Activated T-helper 1 cell treated with anti-CD3 and anti-CD28 coated beads, Interleukin-12 subunit alpha, Interleukin-12 subunit beta, Interleukin-2, Interleukin-4 antibody, amounts not matched to agents 30 ng/mL and 10 ng/mL and 1 ng/mL, durations not matched to agents 14 hours and 24 hours and 36 hours (primary cell): ENCODE data around the gene HDAC5. TPM values are rescaled to one million over a fixed set of nuclear protein-coding genes. Genes with fewer than 3 reads are reported as not detected.
"Not testable (repeated sequence)": the region's sequence is repeated elsewhere in the genome, so short reads cannot be mapped to it uniquely, and the experiment has no call there.

Source experiments
- DNase-seq: peaks from one replicate; pipeline ENCODE4 v3.0.0; 2021; ENCODE audit warnings: low spot score
- H3K27ac Mint-ChIP-seq: one replicate; pipeline ENCODE4 v1.8.0; 2021; ENCODE audit warnings: mild to moderate bottlenecking, mixed read lengths
- H3K27me3 Mint-ChIP-seq: one replicate; pipeline ENCODE4 v1.8.0; 2022; ENCODE audit warnings: mild to moderate bottlenecking, moderate library complexity, mixed read lengths; ENCODE audit not compliant: insufficient read depth
- H3K36me3 Mint-ChIP-seq: one replicate; pipeline ENCODE4 v1.8.0; 2021; ENCODE audit warnings: low read depth, mixed read lengths
- H3K4me1 Mint-ChIP-seq: one replicate; pipeline ENCODE4 v1.8.0; 2021; ENCODE audit warnings: low read depth, mixed read lengths
- H3K4me3 Mint-ChIP-seq: one replicate; pipeline ENCODE4 v1.8.0; 2021; ENCODE audit warnings: mild to moderate bottlenecking, moderate library complexity, mixed read lengths
- H3K9me3 Mint-ChIP-seq: one replicate; pipeline ENCODE4 v1.8.0; 2021; ENCODE audit warnings: mixed read lengths
- intact Hi-C: fragments of 100-400 bp; cut with micrococcal nuclease; formaldehyde crosslinking; loops from one replicate; pipeline ENCODE4 v1.15.1; 2024
- total RNA-seq: library from RNA; stranded (reverse); gene quantifications from 2 replicates; pipeline ENCODE4 v1.2.3, GENCODE V29; 2022

Gene HDAC5
- total RNA-seq, 1 donor from 2014 or later: 20.6 TPM

GRCh38 chr17:44146375-44147346 lies 23.2 kb upstream of the HDAC5 start:
- Mint-ChIP-seq H3K4me3 (no peak overlapping the region), H3K9me3 (no peaks in the 10 kb centered on the region), H3K4me1 (peaks cover 15% of the 10 kb centered on the region), H3K27me3 (no peaks in the 10 kb centered on the region), H3K36me3 (peaks cover 26% of the 10 kb centered on the region), H3K27ac (no peak overlapping the region)
- intact Hi-C loops: no loop called here
- DNase-seq: no peak

- no peak for DNase-seq
- H3K9me3 Mint-ChIP-seq: no peaks in the 10 kb centered on the region
- H3K27me3 Mint-ChIP-seq: no peaks in the 10 kb centered on the region
- intact Hi-C loops: loop anchor here (5.0 kb wide), 1 partner anchor 138 kb away; no protein-coding TSS in a partner anchor
- H3K4me1 Mint-ChIP-seq: peaks cover 11% of the 10 kb centered on the region
- peak overlapping the region; percentile 24 for H3K27ac Mint-ChIP-seq
- H3K36me3 Mint-ChIP-seq: peaks cover 23% of the 10 kb centered on the region
- no peak overlapping the region for H3K4me3 Mint-ChIP-seq
Observed at GRCh38 chr17:44144966-44145739, 21.7 kb upstream of the HDAC5 start.

- not testable (repeated sequence) for H3K4me3 Mint-ChIP-seq
- intact Hi-C loops: loop anchor here (5.0 kb wide), 1 partner anchor 137 kb away; no protein-coding TSS in a partner anchor
Observed at GRCh38 chr17:44143921-44144320, 20.5 kb upstream of the HDAC5 start.

GRCh38 chr17:44137891-44138709 lies 14.7 kb upstream of the HDAC5 start:
- peak; percentile 43 for DNase-seq
- no peaks in the 10 kb centered on the region for H3K9me3 Mint-ChIP-seq
- no peaks in the 10 kb centered on the region for H3K27me3 Mint-ChIP-seq
- H3K4me3 Mint-ChIP-seq: peak overlapping the region; percentile 56
- intact Hi-C loops: loop anchor here (2.0 kb wide), 1 partner anchor 67 kb away; the partner anchor contains the start of gene G6PC3
- H3K4me1 Mint-ChIP-seq: peaks cover 13% of the 10 kb centered on the region
- H3K36me3 Mint-ChIP-seq: no peaks in the 10 kb centered on the region
- peak overlapping the region; percentile 81 for H3K27ac Mint-ChIP-seq

More at GRCh38 chr17:44143921-44144320, 20.5 kb upstream of the HDAC5 start:
- not testable (repeated sequence) for DNase-seq, H3K27me3 Mint-ChIP-seq, H3K27ac Mint-ChIP-seq, H3K9me3 Mint-ChIP-seq, H3K4me1 Mint-ChIP-seq
- peaks cover 19% of the 10 kb centered on the region for H3K36me3 Mint-ChIP-seq

GRCh38 chr17:44134752-44135568 lies 11.5 kb upstream of the HDAC5 start:
- Mint-ChIP-seq H3K36me3 (no peaks in the 10 kb centered on the region), H3K4me3 (no peak overlapping the region), H3K4me1 (peaks cover 20% of the 10 kb centered on the region), H3K9me3 (no peaks in the 10 kb centered on the region), H3K27me3 (no peaks in the 10 kb centered on the region), H3K27ac (no peak overlapping the region)
- DNase-seq: no peak
- intact Hi-C loops: no loop called here

- H3K27ac Mint-ChIP-seq: no peak overlapping the region
- no peak overlapping the region for H3K4me3 Mint-ChIP-seq
- DNase-seq: no peak
- no peaks in the 10 kb centered on the region for H3K9me3 Mint-ChIP-seq
- no peaks in the 10 kb centered on the region for H3K36me3 Mint-ChIP-seq
- H3K27me3 Mint-ChIP-seq: no peaks in the 10 kb centered on the region
- intact Hi-C loops: no loop called here
- H3K4me1 Mint-ChIP-seq: peaks cover 20% of the 10 kb centered on the region
Observed at GRCh38 chr17:44133918-44134476, 10.6 kb upstream of the HDAC5 start.

- Mint-ChIP-seq H3K9me3 (no peaks in the 10 kb centered on the region), H3K4me1 (peaks cover 7% of the 10 kb centered on the region), H3K27me3 (no peaks in the 10 kb centered on the region), H3K27ac (peak overlapping the region; percentile 18), H3K36me3 (no peaks in the 10 kb centered on the region), H3K4me3 (no peak overlapping the region)
- no peak for DNase-seq
- intact Hi-C loops: no loop called here
Observed at GRCh38 chr17:44132275-44132821, 8.9 kb upstream of the HDAC5 start.

- H3K27me3 Mint-ChIP-seq, DNase-seq, intact Hi-C loops, H3K9me3 Mint-ChIP-seq, H3K27ac Mint-ChIP-seq, H3K4me1 Mint-ChIP-seq, H3K4me3 Mint-ChIP-seq, H3K36me3 Mint-ChIP-seq: not testable (repeated sequence)
Observed at GRCh38 chr17:44131372-44131771, 7.9 kb upstream of the HDAC5 start.

- no peaks in the 10 kb centered on the region for H3K36me3 Mint-ChIP-seq
- no peaks in the 10 kb centered on the region for H3K9me3 Mint-ChIP-seq
- no peaks in the 10 kb centered on the region for H3K27me3 Mint-ChIP-seq
- peaks cover 7% of the 10 kb centered on the region for H3K4me1 Mint-ChIP-seq
- H3K27ac Mint-ChIP-seq: no peak overlapping the region
- no peak for DNase-seq
- intact Hi-C loops: no loop called here
- H3K4me3 Mint-ChIP-seq: no peak overlapping the region
Observed at GRCh38 chr17:44130693-44131349, 7.4 kb upstream of the HDAC5 start.

GRCh38 chr17:44128383-44128782 lies 4.9 kb upstream of the HDAC5 start:
- Mint-ChIP-seq H3K4me1 (peaks cover 15% of the 10 kb centered on the region), H3K4me3 (no peak overlapping the region), H3K27ac (no peak overlapping the region), H3K9me3 (no peaks in the 10 kb centered on the region), H3K36me3 (no peaks in the 10 kb centered on the region), H3K27me3 (peaks cover 2% of the 10 kb centered on the region)
- DNase-seq: no peak
- intact Hi-C loops: no loop called here

GRCh38 chr17:44124118-44124438 lies 637 bp upstream of the HDAC5 start:
- Mint-ChIP-seq H3K9me3 (no peaks in the 10 kb centered on the region), H3K4me1 (peaks cover 25% of the 10 kb centered on the region), H3K4me3 (peak overlapping the region; percentile 91), H3K36me3 (no peaks in the 10 kb centered on the region), H3K27ac (peak overlapping the region; percentile 96), H3K27me3 (peaks cover 12% of the 10 kb centered on the region)
- intact Hi-C loops: loop anchor here (5.0 kb wide), 2 partner anchors 203 to 223 kb away; partner anchors contain the start of gene GRN
- DNase-seq: no peak
